Tibial artery (tissue), 4 donors: Measurements from ENCODE around the gene POLR1B.

ENCODE experiments used
- DNase-seq, 2 donors: peaks; one replicate each; pipeline ENCODE4 v3.0.0-alpha.2; 2019
- H3K27ac ChIP-seq, 2 donors: fragments of 200-600 bp; sonication (generic) in 1 of 2; 1 replicate in 1 of 2; 2 replicates in 1 of 2; pipeline ENCODE4 v1.5.1; 2018 to 2019; ENCODE audit warnings: mild to moderate bottlenecking in 1 of 2
- H3K27me3 ChIP-seq, 2 donors: fragments of 200-600 bp; sonication (generic) in 1 of 2; one replicate each; pipeline versions ENCODE4 v1.5.1 to v1.6.0; 2016 to 2019
- H3K36me3 ChIP-seq, 3 donors: fragments of 200-600 bp; sonication (generic) in 2 of 3; one replicate each; pipeline ENCODE4 v1.5.1; 2016 to 2019; ENCODE audit warnings: mild to moderate bottlenecking in 2 of 3
- H3K4me1 ChIP-seq, 4 donors: fragments of 200-600 bp; sonication (generic) in 2 of 4; 1 replicate in 3 of 4; 2 replicates in 1 of 4; pipeline ENCODE4 v1.5.1; 2016 to 2019
- H3K4me3 ChIP-seq, 2 donors: fragments of 200-600 bp; sonication (generic) in 1 of 2; 1 replicate in 1 of 2; 2 replicates in 1 of 2; pipeline ENCODE4 v1.5.1; 2018 to 2019; ENCODE audit warnings: mild to moderate bottlenecking in 2 of 2
- H3K9me3 ChIP-seq, 3 donors: fragments of 200-600 bp; sonication (generic) in 1 of 3; one replicate each; pipeline ENCODE4 v1.5.1; 2016 to 2019
- CTCF ChIP-seq, 2 experiments: fragments of 200-600 bp in 1 of 2; fragments of 450-650 bp in 1 of 2; IDR thresholded peaks; one replicate each; pipeline ENCODE4 v1.5.1; 2017 to 2019; ENCODE audit warnings: antibody characterized with exemption in 2 of 2, mild to moderate bottlenecking in 1 of 2, moderate library complexity in 1 of 2
- intact Hi-C: fragments of 100-400 bp; cut with DNase I; formaldehyde crosslinking; loops from one replicate; pipeline ENCODE4 v1.15.0; 2023; ENCODE audit warnings: low total_unique reads

Gene POLR1B

GRCh38 chr2:112623913-112624777 is 81.9 kb downstream of the POLR1B start:
- TF ChIP-seq CTCF (IDR thresholded peaks at IDR 0.05), result no peak
- no peak overlapping the region for H3K27ac ChIP-seq
- peaks cover 0 to 21% (median 17%) of the 10 kb centered on the region in 4 donors for H3K4me1 ChIP-seq
- DNase-seq, result peak; percentile 48 to 64
- no peaks in the 10 kb centered on the region for H3K36me3 ChIP-seq
- H3K4me3 ChIP-seq, result no peak overlapping the region
- intact Hi-C loops, result loop anchor here (10.0 kb wide), 1 partner anchor 71 kb away; no protein-coding TSS in a partner anchor
- no peaks in the 10 kb centered on the region for H3K27me3 ChIP-seq
- H3K9me3 ChIP-seq, result no peaks in the 10 kb centered on the region

GRCh38 chr2:112625474-112626114 is 83.3 kb downstream of the POLR1B start:
- Histone ChIP-seq H3K4me3 (no peak overlapping the region), H3K9me3 (no peaks in the 10 kb centered on the region), H3K4me1 (peaks cover 0 to 21% (median 19%) of the 10 kb centered on the region in 4 donors), H3K27ac (peak overlapping the region; percentile 66 to 68), H3K27me3 (no peaks in the 10 kb centered on the region), H3K36me3 (no peaks in the 10 kb centered on the region)
- TF ChIP-seq CTCF (IDR thresholded peaks at IDR 0.05), result no peak
- intact Hi-C loops, result loop anchor here (2.0 to 10.0 kb wide), 2 partner anchors 69 to 99 kb away; no protein-coding TSS in a partner anchor
- DNase-seq, result peak in 1 of 2 donors; percentile 27

DNA sequence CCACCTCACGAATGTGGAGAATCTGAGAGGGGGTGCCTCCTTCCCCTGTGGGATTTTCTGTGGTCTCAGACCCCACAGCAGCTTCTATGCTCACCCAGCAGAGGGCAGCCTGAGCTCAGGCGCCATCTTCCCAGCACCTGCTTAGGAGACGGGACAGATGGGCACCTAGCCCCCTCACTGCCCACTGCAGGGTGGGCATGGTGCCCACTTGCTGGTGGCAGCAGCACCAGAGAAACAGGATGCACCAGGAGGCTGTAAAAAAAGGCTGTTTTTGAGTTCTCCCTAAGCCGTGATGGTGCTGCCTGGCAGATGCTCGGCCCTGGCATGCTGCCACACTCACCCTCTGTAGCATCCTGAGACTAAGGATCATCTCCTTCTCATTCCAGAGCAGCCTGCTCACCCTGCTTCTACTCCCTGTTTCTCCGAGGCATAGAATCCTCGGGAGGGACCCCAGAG is 84.4 kb downstream of the POLR1B start:
- DNase-seq, result peak; percentile 41 to 73
- intact Hi-C loops, result loop anchor here (2.0 to 10.0 kb wide), 2 partner anchors 68 to 98 kb away; no protein-coding TSS in a partner anchor
- TF ChIP-seq CTCF (IDR thresholded peaks at IDR 0.05), result peak; percentile 71 to 83
- H3K4me1 ChIP-seq, result peaks cover 0 to 28% (median 21%) of the 10 kb centered on the region in 4 donors
- no peaks in the 10 kb centered on the region for H3K36me3 ChIP-seq
- H3K27ac ChIP-seq, result peak overlapping the region; percentile 66 to 68
- H3K9me3 ChIP-seq, result no peaks in the 10 kb centered on the region
- H3K27me3 ChIP-seq, result no peaks in the 10 kb centered on the region
- H3K4me3 ChIP-seq, result peak overlapping the region in 1 of 2 donors; percentile 29
